Measurements from ENCODE around the gene OPA1. TPM values are rescaled to one million over a fixed set of nuclear protein-coding genes. Genes with fewer than 3 reads are reported as not detected.

Gene OPA1
- total RNA-seq, 1 experiment from 2014 or later: 93.8 TPM

GRCh38 chr3:193545304-193545703 lies 47.7 kb upstream of the OPA1 start:
- H3K9me2 ChIP-seq (replicated peaks; ENCODE audit: low read length): no peaks in the 10 kb centered on the region
- H3K9me3 ChIP-seq (ENCODE audit: low read length): no peaks in the 10 kb centered on the region
- no peak overlapping the region for H2AFZ ChIP-seq (ENCODE audit: low read length)
- ChIA-PET POLR2A (ENCODE audit: unreplicated experiment) (no interaction called here), CTCF (no interaction called here)
- peaks cover 13% of the 10 kb centered on the region; the same call in 1 of the 2 replicates for H3K27me3 ChIP-seq (ENCODE audit: low read length)
- H3K36me3 ChIP-seq (ENCODE audit: low read depth, low read length): no peaks in the 10 kb centered on the region
- no peak overlapping the region for H3K27ac ChIP-seq (ENCODE audit: low read length)
- H3K79me2 ChIP-seq (ENCODE audit: low read length): no peaks in the 10 kb centered on the region
- TF ChIP-seq CTCF (conservative IDR thresholded peaks at IDR 0.05; ENCODE audit: low read depth, low read length) (no peak), EZH2phosphoT487 (IDR thresholded peaks at IDR 0.05; ENCODE audit: borderline replicate concordance, low read length) (no peak), EZH2 (IDR thresholded peaks at IDR 0.05; ENCODE audit: low read length, unreplicated experiment) (no peak)
- intact Hi-C loops (cut with micrococcal nuclease): no loop called here
- H3K9ac ChIP-seq (ENCODE audit: low read length): no peak overlapping the region
- DNase-seq (no peak), ATAC-seq (no peak)
- H3K4me1 ChIP-seq (ENCODE audit: insufficient read depth, low read length): no peaks in the 10 kb centered on the region
- no peaks in the 10 kb centered on the region for H3F3A ChIP-seq (ENCODE audit: low read length, unreplicated experiment)
- no peaks in the 10 kb centered on the region for H4K20me1 ChIP-seq (ENCODE audit: low read length)
- BruUV-seq (replicated peaks): no TSS peak
- H3K4me3 ChIP-seq (ENCODE audit: low read length): no peak overlapping the region
- H3K4me2 ChIP-seq (ENCODE audit: low read length): no peak overlapping the region

DNA sequence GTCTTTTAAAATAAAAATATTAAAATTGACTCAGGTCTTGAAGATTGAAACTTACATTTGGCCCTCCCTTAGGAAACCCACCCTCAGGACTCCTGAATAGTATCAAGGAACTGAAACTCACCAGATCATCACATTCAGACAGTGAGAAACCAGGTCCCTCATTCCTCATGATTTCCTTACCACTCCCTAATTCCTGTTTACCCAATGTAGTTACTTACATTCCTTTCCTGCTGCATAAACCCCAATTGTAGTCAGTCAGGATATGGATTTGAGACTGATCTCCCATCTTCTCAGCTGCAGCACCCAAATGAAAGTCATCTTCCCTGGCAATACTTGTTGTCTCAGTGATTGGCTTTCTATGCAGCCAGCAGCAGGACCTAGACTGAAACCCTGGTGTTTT lies 46.9 kb upstream of the OPA1 start:
- H3K27me3 ChIP-seq (ENCODE audit: low read length): peaks cover 18% of the 10 kb centered on the region
- no peak overlapping the region for H3K4me3 ChIP-seq (ENCODE audit: low read length)
- no peaks in the 10 kb centered on the region for H3K36me3 ChIP-seq (ENCODE audit: low read depth, low read length)
- no TSS peak for BruUV-seq (replicated peaks)
- intact Hi-C loops (cut with micrococcal nuclease): no loop called here
- no peak overlapping the region for H3K27ac ChIP-seq (ENCODE audit: low read length)
- DNase-seq: no peak
- H3K9ac ChIP-seq (ENCODE audit: low read length): no peak overlapping the region
- no peak overlapping the region for H3K4me2 ChIP-seq (ENCODE audit: low read length)
- ATAC-seq: no peak
- no peak overlapping the region for H2AFZ ChIP-seq (ENCODE audit: low read length)
- ChIA-PET POLR2A (ENCODE audit: unreplicated experiment) (no interaction called here), CTCF (no interaction called here)
- H4K20me1 ChIP-seq (ENCODE audit: low read length): no peaks in the 10 kb centered on the region
- no peaks in the 10 kb centered on the region for H3K9me2 ChIP-seq (replicated peaks; ENCODE audit: low read length)
- H3F3A ChIP-seq (ENCODE audit: low read length, unreplicated experiment): no peaks in the 10 kb centered on the region
- H3K9me3 ChIP-seq (ENCODE audit: low read length): no peaks in the 10 kb centered on the region
- no peaks in the 10 kb centered on the region for H3K79me2 ChIP-seq (ENCODE audit: low read length)
- no peaks in the 10 kb centered on the region for H3K4me1 ChIP-seq (ENCODE audit: insufficient read depth, low read length)
- TF ChIP-seq EZH2 (IDR thresholded peaks at IDR 0.05; ENCODE audit: low read length, unreplicated experiment): no peak
- TF ChIP-seq EZH2phosphoT487 (IDR thresholded peaks at IDR 0.05; ENCODE audit: borderline replicate concordance, low read length): no peak
- TF ChIP-seq CTCF (conservative IDR thresholded peaks at IDR 0.05; ENCODE audit: low read depth, low read length): no peak

DNA sequence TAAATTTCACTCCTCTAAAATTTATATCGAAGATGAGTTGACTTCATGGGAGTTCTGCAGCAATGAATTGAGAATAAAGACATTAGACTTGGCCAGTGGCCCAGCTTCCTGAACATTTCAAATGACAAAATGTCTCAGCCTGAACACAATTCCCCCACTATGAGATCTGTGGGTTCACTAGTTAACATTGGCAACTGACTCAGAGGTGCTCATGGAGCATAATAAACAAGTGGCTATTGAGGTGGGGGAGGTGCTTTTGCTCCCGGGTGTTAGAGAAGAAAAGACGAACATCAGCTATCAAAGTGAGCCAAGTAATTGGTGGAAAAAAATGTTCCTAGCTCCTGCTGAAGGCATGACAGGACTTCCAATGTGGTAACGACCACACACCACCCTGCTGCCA lies 44.6 kb upstream of the OPA1 start:
- no peaks in the 10 kb centered on the region for H3K9me2 ChIP-seq (replicated peaks; ENCODE audit: low read length)
- no peak overlapping the region for H3K4me2 ChIP-seq (ENCODE audit: low read length)
- BruUV-seq (replicated peaks): no TSS peak
- peaks cover 35% of the 10 kb centered on the region for H3K27me3 ChIP-seq (ENCODE audit: low read length)
- no peaks in the 10 kb centered on the region for H3K79me2 ChIP-seq (ENCODE audit: low read length)
- H3K27ac ChIP-seq (ENCODE audit: low read length): no peak overlapping the region
- H3K4me3 ChIP-seq (ENCODE audit: low read length): no peak overlapping the region
- TF ChIP-seq CTCF (conservative IDR thresholded peaks at IDR 0.05; ENCODE audit: low read depth, low read length) (no peak), EZH2phosphoT487 (IDR thresholded peaks at IDR 0.05; ENCODE audit: borderline replicate concordance, low read length) (no peak), EZH2 (IDR thresholded peaks at IDR 0.05; ENCODE audit: low read length, unreplicated experiment) (no peak)
- H3K36me3 ChIP-seq (ENCODE audit: low read depth, low read length): no peaks in the 10 kb centered on the region
- POLR2A ChIA-PET (ENCODE audit: unreplicated experiment): no interaction called here
- no peaks in the 10 kb centered on the region for H3F3A ChIP-seq (ENCODE audit: low read length, unreplicated experiment)
- no peaks in the 10 kb centered on the region for H3K9me3 ChIP-seq (ENCODE audit: low read length)
- H2AFZ ChIP-seq (ENCODE audit: low read length): no peak overlapping the region
- intact Hi-C loops (cut with micrococcal nuclease): no loop called here
- ATAC-seq: no peak
- CTCF ChIA-PET: no interaction called here
- H3K4me1 ChIP-seq (ENCODE audit: insufficient read depth, low read length): no peaks in the 10 kb centered on the region
- H3K9ac ChIP-seq (ENCODE audit: low read length): no peak overlapping the region
- no peaks in the 10 kb centered on the region for H4K20me1 ChIP-seq (ENCODE audit: low read length)
- DNase-seq: no peak
